Activated naive CD4-positive, alpha-beta T cell treated with anti-CD3 and anti-CD28 coated beads, Interleukin-2, amount 50 U/mL, for 24 hours (primary cell): ENCODE results near the gene ALPK3.
"Not testable (repeated sequence)": the region's sequence is repeated elsewhere in the genome, so short reads cannot be mapped to it uniquely, and the experiment has no call there.

Experiments
- H3K27ac Mint-ChIP-seq: one replicate; pipeline ENCODE4 v1.8.0; 2021; ENCODE audit warnings: mild to moderate bottlenecking, mixed read lengths
- H3K27me3 Mint-ChIP-seq: one replicate; pipeline ENCODE4 v1.8.0; 2021; ENCODE audit warnings: mixed read lengths
- H3K36me3 Mint-ChIP-seq: one replicate; pipeline ENCODE4 v1.8.0; 2021; ENCODE audit warnings: mixed read lengths
- H3K4me1 Mint-ChIP-seq: one replicate; pipeline ENCODE4 v1.8.0; 2021; ENCODE audit warnings: mixed read lengths
- H3K4me3 Mint-ChIP-seq: one replicate; pipeline ENCODE4 v1.8.0; 2021; ENCODE audit warnings: mild to moderate bottlenecking, mixed read lengths
- H3K9me3 Mint-ChIP-seq: one replicate; pipeline ENCODE4 v1.8.0; 2021; ENCODE audit warnings: mixed read lengths

ALPK3 gene

DNA sequence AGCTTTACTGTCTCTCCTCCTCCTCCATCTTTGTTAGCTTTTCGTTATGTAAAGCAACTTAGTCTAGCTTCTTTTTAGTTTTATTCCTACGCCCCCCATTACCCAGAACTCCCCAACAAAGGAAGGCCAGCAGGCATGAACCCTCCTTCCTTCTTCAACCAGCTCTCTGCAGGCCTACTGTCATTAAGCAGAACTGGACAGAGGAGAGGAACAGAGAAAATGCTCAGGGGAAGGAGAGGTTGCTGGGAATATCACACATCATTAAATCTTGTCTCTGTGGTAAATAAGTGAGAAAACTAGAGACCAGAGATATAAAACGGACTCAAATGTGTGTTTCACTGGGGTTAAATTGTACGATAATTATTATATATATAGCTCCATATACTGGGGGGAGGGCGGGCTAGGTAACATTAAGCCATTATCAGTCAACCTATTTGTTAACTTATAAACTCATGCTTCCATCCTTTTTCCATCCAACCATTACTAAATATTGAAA, 48.0 kb downstream of the ALPK3 start:
- Mint-ChIP-seq H3K27ac (no peak overlapping the region), H3K36me3 (no peaks in the 10 kb centered on the region)

DNA sequence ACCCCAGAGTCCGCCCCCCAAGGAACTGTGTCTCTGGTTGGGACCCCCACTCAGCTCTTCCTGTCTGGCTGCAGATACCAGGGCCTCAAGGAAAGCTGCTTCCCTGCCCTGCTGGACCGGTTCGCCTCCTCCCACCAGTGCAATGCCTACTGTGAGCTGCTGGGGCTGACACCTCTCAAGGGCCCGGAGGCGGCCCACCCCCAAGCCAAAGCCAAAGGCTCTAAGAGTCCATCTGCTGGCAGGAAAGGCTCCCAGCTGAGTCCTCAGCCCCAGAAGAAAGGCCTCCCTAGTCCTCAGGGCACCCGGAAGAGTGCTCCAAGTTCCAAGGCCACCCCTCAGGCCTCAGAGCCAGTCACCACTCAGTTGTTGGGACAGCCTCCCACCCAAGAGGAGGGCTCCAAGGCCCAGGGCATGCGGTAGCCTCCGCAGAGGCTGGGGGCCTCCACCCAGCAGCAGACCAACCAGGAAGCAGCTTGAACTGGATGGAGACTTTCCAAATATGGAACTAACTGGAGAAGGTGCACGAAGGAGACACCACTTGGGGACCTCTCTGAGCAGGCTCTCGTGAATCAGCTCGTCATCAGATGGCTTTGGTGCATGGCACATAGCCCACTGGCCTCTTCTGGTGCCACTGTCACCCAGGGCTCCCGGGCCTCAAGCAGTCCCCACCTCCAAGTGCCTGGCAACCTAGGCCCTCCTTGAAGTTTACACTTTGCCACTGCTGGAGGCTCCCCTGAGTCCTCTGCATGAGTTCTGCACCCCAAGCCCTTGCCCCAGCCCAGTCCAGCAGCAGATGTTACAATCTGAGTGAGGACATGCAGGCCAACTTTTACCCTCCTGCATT, 51.1 kb downstream of the ALPK3 start:
- no peaks in the 10 kb centered on the region for H3K27me3 Mint-ChIP-seq
- no peak overlapping the region for H3K27ac Mint-ChIP-seq
- H3K36me3 Mint-ChIP-seq = no peaks in the 10 kb centered on the region
- H3K4me1 Mint-ChIP-seq = no peaks in the 10 kb centered on the region
- H3K9me3 Mint-ChIP-seq = no peaks in the 10 kb centered on the region
- H3K4me3 Mint-ChIP-seq = no peak overlapping the region

More for the DNA sequence above, 48.0 kb downstream of the ALPK3 start:
- no peaks in the 10 kb centered on the region for H3K27me3 Mint-ChIP-seq
- no peak overlapping the region for H3K4me3 Mint-ChIP-seq
- H3K9me3 Mint-ChIP-seq = no peaks in the 10 kb centered on the region
- H3K4me1 Mint-ChIP-seq = no peaks in the 10 kb centered on the region

- no peaks in the 10 kb centered on the region for H3K4me1 Mint-ChIP-seq
- H3K4me3 Mint-ChIP-seq = no peak overlapping the region
- H3K9me3 Mint-ChIP-seq = no peaks in the 10 kb centered on the region
- H3K27ac Mint-ChIP-seq = no peak overlapping the region
- no peaks in the 10 kb centered on the region for H3K36me3 Mint-ChIP-seq
- no peaks in the 10 kb centered on the region for H3K27me3 Mint-ChIP-seq
Measured at GRCh38 chr15:84869510-84869909, 52.4 kb downstream of the ALPK3 start.

- no peaks in the 10 kb centered on the region for H3K36me3 Mint-ChIP-seq
- no peak overlapping the region for H3K4me3 Mint-ChIP-seq
- H3K27me3 Mint-ChIP-seq = no peaks in the 10 kb centered on the region
- no peaks in the 10 kb centered on the region for H3K9me3 Mint-ChIP-seq
- no peaks in the 10 kb centered on the region for H3K4me1 Mint-ChIP-seq
- H3K27ac Mint-ChIP-seq = no peak overlapping the region
Measured at GRCh38 chr15:84871428-84871985, 54.4 kb downstream of the ALPK3 start.

- Mint-ChIP-seq H3K4me3 (no peak overlapping the region), H3K4me1 (no peaks in the 10 kb centered on the region), H3K9me3 (no peaks in the 10 kb centered on the region), H3K27me3 (no peaks in the 10 kb centered on the region), H3K27ac (no peak overlapping the region), H3K36me3 (no peaks in the 10 kb centered on the region)
Measured at GRCh38 chr15:84872009-84872910, 55.1 kb downstream of the ALPK3 start.

DNA sequence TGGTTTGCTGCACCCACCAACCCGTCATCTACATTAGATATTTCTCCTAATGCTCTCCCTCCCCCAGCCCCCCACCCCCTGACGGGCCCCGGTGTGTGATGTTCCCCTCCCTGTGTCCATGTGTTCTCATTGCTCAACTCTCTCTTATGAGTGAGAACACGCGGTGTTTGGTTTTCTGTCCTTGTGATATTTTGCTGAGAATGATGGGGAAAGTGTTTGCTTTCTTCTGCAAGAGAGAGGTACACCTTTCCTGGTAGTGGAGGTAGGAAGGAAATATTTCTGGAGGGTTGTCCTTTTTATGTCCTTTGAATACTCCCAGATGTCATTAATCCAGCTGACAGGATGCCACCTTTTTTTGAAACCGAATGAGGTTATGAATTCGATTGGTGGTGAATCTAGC, 56.8 kb downstream of the ALPK3 start:
- Mint-ChIP-seq H3K4me1 (no peaks in the 10 kb centered on the region), H3K27ac (no peak overlapping the region), H3K4me3 (no peak overlapping the region), H3K9me3 (no peaks in the 10 kb centered on the region), H3K27me3 (no peaks in the 10 kb centered on the region), H3K36me3 (no peaks in the 10 kb centered on the region)

GRCh38 chr15:84874981-84875699, 58.0 kb downstream of the ALPK3 start:
- Mint-ChIP-seq H3K36me3 (no peaks in the 10 kb centered on the region), H3K4me3 (no peak overlapping the region), H3K4me1 (no peaks in the 10 kb centered on the region), H3K9me3 (no peaks in the 10 kb centered on the region), H3K27ac (no peak overlapping the region), H3K27me3 (no peaks in the 10 kb centered on the region)

GRCh38 chr15:84876269-84876668, 59.1 kb downstream of the ALPK3 start:
- H3K4me3 Mint-ChIP-seq = no peak overlapping the region
- no peaks in the 10 kb centered on the region for H3K4me1 Mint-ChIP-seq
- H3K27ac Mint-ChIP-seq = no peak overlapping the region
- H3K9me3 Mint-ChIP-seq = no peaks in the 10 kb centered on the region
- no peaks in the 10 kb centered on the region for H3K36me3 Mint-ChIP-seq
- H3K27me3 Mint-ChIP-seq = no peaks in the 10 kb centered on the region

- not testable (repeated sequence) for H3K4me1 Mint-ChIP-seq, H3K36me3 Mint-ChIP-seq, H3K27ac Mint-ChIP-seq, H3K4me3 Mint-ChIP-seq, H3K27me3 Mint-ChIP-seq, H3K9me3 Mint-ChIP-seq
Measured at GRCh38 chr15:84877701-84878100, 60.5 kb downstream of the ALPK3 start.

DNA sequence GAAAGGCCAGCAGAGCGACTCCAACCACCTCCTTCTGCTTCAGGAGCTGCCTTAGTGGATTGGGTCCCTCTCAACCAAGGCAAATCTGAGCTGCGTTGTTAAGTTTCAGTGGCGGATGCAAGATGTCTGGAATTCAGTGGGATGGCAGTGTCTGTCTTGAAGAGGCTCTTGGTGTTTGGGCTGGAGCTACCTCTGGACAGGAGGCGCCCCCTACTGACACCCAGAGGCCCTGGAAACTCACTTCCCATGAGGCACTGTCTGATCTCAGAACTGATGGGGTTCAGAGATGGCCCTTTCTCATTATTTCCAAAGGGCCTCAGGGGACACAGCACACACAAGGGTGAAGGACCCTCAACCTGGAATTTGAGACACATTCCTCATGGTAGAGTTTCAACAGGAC, 61.3 kb downstream of the ALPK3 start:
- Mint-ChIP-seq H3K4me3 (no peak overlapping the region), H3K36me3 (no peaks in the 10 kb centered on the region), H3K9me3 (no peaks in the 10 kb centered on the region), H3K27ac (no peak overlapping the region), H3K4me1 (no peaks in the 10 kb centered on the region), H3K27me3 (no peaks in the 10 kb centered on the region)

DNA sequence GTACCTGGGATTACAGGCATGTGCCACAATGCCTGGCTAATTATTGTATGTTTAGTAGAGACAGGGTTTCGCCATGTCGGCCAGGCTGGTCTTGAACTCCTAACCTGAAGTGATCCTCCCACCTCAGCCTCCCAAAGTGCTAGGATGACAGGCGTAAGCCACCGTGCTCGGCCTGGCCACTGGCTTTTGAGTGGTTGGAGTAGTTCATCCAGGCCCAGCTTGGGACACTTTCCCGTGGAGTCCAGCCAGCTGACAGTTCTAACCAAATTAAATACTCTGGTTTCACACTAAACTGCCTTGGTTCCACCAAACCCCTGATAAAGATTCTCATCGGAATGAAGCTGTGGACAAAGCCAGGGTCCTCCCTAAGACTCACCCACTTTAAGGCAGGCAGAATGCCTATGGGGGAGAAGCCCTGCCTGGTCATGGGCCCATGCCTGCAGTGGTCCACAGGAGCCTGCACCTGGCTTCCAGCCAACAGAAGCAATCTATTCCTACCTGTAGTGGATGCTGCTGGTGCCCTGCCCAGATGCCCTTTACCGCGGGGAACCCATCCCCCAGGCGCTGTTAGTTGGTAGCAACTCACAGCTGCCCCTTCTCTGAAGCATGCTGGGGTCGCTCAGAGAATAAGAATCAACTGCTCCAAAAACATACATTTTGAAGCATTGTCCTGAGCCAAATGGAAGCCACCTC, 62.1 kb downstream of the ALPK3 start:
- Mint-ChIP-seq H3K4me3 (no peak overlapping the region), H3K9me3 (no peaks in the 10 kb centered on the region), H3K27me3 (no peaks in the 10 kb centered on the region), H3K27ac (no peak overlapping the region), H3K4me1 (no peaks in the 10 kb centered on the region), H3K36me3 (no peaks in the 10 kb centered on the region)

GRCh38 chr15:84880007-84880406, 62.9 kb downstream of the ALPK3 start:
- no peak overlapping the region for H3K27ac Mint-ChIP-seq

GRCh38 chr15:84880822-84881519, 63.8 kb downstream of the ALPK3 start:
- no peaks in the 10 kb centered on the region for H3K27me3 Mint-ChIP-seq
- no peak overlapping the region for H3K27ac Mint-ChIP-seq
- H3K9me3 Mint-ChIP-seq = no peaks in the 10 kb centered on the region
- no peak overlapping the region for H3K4me3 Mint-ChIP-seq
- H3K36me3 Mint-ChIP-seq = no peaks in the 10 kb centered on the region
- H3K4me1 Mint-ChIP-seq = no peaks in the 10 kb centered on the region

More at GRCh38 chr15:84880007-84880406, 62.9 kb downstream of the ALPK3 start:
- H3K4me3 Mint-ChIP-seq = no peak overlapping the region
- no peaks in the 10 kb centered on the region for H3K36me3 Mint-ChIP-seq
- no peaks in the 10 kb centered on the region for H3K4me1 Mint-ChIP-seq
- H3K9me3 Mint-ChIP-seq = no peaks in the 10 kb centered on the region
- no peaks in the 10 kb centered on the region for H3K27me3 Mint-ChIP-seq

DNA sequence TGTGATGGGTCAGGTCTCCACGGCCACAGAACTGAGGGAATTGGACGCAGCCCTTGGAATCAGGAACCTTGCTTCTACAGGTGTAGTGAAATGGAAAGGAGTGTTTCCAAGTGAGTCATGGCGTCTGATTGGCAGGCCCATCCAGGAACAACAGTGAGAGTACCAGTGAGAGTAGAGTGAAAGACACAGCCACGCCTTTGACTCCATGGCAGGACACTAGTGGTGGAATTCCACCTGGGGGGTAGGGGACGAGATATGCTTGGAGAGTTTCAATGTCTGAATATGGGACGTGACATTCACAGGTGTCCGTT, 64.3 kb downstream of the ALPK3 start:
- no peaks in the 10 kb centered on the region for H3K9me3 Mint-ChIP-seq
- no peaks in the 10 kb centered on the region for H3K36me3 Mint-ChIP-seq

More for the DNA sequence above, 64.3 kb downstream of the ALPK3 start:
- no peak overlapping the region for H3K4me3 Mint-ChIP-seq
- no peaks in the 10 kb centered on the region for H3K4me1 Mint-ChIP-seq
- no peak overlapping the region for H3K27ac Mint-ChIP-seq
- H3K27me3 Mint-ChIP-seq = no peaks in the 10 kb centered on the region
